RPMI8226 (cell line): Measurements from ENCODE around the gene USP51.
"Not testable (repeated sequence)": the region's sequence is repeated elsewhere in the genome, so short reads cannot be mapped to it uniquely, and the experiment has no call there.

ENCODE experiments used
- DNase-seq: peaks from one replicate; pipeline ENCODE4 v3.0.0-alpha.2; 2015

The USP51 gene

GRCh38 chrX:55464050-55464449 lies 25.6 kb downstream of the USP51 start:
- DNase-seq = not testable (repeated sequence)

GRCh38 chrX:55459926-55460325 lies 29.7 kb downstream of the USP51 start:
- not testable (repeated sequence) for DNase-seq

GRCh38 chrX:55459426-55459825 lies 30.2 kb downstream of the USP51 start:
- DNase-seq = not testable (repeated sequence)

- not testable (repeated sequence) for DNase-seq
Measured at GRCh38 chrX:55455708-55456107, 33.9 kb downstream of the USP51 start.

- DNase-seq = no peak
Measured at GRCh38 chrX:55452833-55453124, 36.9 kb downstream of the USP51 start.

- DNase-seq = peak; percentile 83
Measured at GRCh38 chrX:55451990-55452832, 37.4 kb downstream of the USP51 start, which contains the start of gene MAGEH1. MAGEH1 (plus strand) TSS chrX:55452127; CDS start chrX:55452375, 248 bp downstream.

GRCh38 chrX:55451626-55451989 lies 38.0 kb downstream of the USP51 start:
- DNase-seq = no peak

- DNase-seq = no peak
Measured at GRCh38 chrX:55451141-55451540, 38.5 kb downstream of the USP51 start.

GRCh38 chrX:55450259-55450658 lies 39.4 kb downstream of the USP51 start:
- peak; percentile 14 for DNase-seq

- not testable (repeated sequence) for DNase-seq
Measured at GRCh38 chrX:55443468-55443867, 46.2 kb downstream of the USP51 start.
